GM12875 (cell line): Measurements from ENCODE around the gene ARHGEF1.

ENCODE experiments used
- H3K4me3 ChIP-seq: one replicate; pipeline ENCODE4 v1.5.1; 2011; ENCODE audit warnings: low read depth, low read length, control low read depth
- TF ChIP-seq, protein P1 (sequence below): IDR thresholded peaks from 2 replicates; pipeline ENCODE4 v1.5.1; 2011; ENCODE audit warnings: low read depth, mild to moderate bottlenecking, control low read depth, inconsistent platforms, low read length, moderate library complexity, borderline replicate concordance; ENCODE audit not compliant: insufficient read depth

ARHGEF1 gene

DNA sequence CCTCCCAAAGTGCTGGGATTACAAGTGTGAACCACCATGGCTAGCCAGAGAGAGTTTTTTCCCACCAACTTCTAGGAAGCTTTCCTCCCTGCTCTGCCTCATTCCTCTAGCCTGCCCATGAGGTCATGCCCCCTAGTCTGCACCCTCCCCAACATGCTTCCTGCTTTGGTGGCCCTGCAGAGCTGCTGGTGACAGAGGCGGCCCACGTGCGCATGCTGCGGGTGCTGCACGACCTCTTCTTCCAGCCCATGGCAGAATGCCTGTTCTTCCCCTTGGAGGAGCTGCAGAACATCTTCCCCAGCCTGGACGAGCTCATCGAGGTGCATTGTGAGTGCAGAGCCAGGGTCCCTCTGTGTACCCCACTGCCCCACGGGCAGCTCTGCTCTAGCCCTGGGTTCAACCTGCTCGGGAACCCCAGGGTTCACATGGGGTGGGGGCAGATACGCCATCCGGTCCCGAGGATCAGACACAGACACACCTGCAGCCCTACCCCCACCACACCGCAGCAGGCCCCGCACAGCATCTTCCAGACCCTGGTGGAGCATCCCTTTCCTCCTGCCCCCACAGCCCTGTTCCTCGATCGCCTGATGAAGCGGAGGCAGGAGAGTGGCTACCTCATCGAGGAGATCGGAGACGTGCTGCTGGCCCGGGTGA is 18.9 kb downstream of the ARHGEF1 start:
- TF ChIP-seq, protein P1, sequence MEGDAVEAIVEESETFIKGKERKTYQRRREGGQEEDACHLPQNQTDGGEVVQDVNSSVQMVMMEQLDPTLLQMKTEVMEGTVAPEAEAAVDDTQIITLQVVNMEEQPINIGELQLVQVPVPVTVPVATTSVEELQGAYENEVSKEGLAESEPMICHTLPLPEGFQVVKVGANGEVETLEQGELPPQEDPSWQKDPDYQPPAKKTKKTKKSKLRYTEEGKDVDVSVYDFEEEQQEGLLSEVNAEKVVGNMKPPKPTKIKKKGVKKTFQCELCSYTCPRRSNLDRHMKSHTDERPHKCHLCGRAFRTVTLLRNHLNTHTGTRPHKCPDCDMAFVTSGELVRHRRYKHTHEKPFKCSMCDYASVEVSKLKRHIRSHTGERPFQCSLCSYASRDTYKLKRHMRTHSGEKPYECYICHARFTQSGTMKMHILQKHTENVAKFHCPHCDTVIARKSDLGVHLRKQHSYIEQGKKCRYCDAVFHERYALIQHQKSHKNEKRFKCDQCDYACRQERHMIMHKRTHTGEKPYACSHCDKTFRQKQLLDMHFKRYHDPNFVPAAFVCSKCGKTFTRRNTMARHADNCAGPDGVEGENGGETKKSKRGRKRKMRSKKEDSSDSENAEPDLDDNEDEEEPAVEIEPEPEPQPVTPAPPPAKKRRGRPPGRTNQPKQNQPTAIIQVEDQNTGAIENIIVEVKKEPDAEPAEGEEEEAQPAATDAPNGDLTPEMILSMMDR = no peak
- no peak overlapping the region for H3K4me3 ChIP-seq

DNA sequence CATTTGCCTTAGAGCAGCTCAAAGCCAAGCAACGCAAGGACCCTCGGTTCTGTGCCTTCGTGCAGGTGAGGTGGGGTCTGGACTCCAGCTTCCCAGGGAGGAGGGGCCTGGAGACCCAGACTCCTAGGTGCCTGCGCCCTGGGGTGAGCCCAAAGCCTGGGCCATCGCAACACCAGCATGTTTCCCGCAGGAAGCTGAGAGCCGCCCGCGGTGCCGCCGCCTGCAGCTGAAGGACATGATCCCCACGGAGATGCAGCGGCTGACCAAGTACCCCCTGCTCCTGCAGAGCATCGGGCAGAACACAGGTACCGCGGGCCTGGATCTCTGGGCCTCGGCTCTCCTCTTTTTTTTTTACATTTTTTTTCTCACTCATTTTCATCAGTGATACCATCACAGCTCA is 19.6 kb downstream of the ARHGEF1 start:
- TF ChIP-seq, protein P1 = no peak
- no peak overlapping the region for H3K4me3 ChIP-seq

DNA sequence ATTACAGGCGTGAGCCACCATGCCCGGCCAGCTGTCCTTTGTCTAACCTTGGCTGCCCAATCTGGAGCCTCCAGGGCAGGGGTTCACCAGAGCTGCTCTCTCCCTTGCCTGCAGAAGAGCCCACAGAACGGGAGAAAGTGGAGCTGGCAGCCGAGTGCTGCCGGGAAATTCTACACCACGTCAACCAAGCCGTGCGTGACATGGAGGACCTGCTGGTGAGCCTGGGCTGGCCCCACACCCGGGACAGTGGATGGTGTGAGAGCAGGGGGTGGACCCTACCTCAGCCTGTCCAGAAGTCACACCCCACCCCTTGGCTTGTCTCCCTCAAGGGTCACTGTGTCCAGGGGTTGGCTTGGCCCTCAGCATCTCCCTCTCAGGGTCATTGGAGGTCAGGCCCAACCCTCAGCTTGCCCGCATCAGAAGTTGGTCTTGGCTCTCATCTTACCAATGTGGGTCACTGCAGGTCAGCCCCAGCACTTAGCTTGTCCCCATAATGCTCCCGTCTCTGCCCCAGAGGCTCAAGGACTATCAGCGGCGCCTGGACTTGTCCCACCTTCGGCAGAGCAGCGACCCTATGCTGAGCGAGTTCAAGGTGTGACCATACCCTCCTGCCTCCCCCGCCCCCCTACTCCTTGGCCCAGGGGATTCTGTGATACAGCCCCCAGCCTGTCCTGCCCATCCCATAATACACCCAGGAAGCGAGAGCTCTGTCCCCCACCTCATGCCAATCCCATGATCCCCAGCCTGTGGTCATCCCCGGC is 20.4 kb downstream of the ARHGEF1 start:
- TF ChIP-seq, protein P1 = no peak

DNA sequence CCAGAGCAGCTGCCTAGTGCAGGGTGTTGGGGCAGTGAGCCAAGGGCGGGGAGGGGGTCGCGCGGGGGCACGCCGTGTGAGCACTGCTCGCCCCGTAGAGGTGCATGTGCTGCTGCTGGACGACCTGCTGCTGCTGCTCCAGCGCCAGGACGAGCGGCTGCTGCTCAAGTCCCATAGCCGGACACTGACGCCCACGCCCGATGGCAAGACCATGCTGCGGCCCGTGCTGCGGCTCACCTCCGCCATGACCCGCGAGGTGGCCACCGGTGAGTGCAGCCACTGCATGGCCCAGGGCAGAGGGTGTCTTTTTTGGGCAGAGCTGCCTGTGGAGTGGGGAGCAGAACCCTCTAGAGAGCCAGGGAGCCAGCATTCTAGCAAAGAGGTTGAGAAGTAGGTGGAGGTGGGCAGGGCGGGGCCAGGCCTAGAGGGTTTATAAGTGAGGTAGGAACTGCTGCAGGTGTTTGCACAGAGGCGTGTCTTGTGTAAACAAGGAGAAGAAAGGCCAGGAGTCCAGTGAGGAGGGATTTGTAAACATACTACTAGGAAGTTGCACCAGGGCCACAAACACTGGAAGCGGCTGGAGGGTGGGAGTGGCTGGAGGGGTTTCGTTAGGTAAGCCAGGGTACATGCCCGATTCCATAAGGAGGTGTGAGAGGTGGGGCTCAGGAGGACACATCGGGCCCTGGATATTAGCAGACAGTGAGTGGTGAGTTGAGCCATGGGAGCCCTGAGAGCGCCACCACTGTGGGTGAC is 21.3 kb downstream of the ARHGEF1 start:
- no peak overlapping the region for H3K4me3 ChIP-seq
- TF ChIP-seq, protein P1 = no peak

More for the DNA sequence above, 20.4 kb downstream of the ARHGEF1 start:
- no peak overlapping the region for H3K4me3 ChIP-seq

DNA sequence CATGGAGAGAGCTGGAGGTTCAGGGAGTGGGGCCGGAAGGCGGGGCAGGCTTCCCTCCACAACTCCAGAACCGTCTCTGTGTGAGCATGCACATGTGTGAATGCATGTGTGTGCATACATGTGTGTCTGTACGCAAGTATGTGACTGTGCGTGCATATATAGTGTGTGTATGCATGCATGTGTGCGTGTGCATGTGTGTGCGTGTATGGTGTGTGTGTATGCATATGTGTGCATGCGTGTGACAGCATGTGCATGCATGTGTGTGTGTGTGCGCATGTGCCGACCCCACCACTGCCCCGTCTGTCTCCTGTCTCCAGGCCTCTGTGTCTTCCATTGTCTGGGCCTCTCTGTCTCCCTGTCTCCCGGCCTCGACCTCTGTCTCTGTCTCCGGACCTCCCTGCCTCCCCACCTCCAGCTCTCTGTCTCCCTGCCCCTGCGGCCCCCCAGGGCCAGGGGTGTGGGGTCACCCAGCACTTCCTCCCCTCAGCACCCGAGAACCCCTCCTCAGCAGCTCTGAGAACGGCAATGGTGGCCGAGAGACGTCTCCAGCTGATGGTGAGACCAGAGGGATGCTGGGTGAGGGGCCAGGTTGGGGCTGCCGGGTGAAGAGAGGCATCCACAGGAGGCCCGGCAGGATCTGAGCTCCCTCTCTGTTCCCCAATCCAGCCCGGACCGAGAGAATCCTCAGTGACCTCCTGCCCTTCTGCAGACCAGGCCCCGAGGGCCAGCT is 22.5 kb downstream of the ARHGEF1 start:
- TF ChIP-seq, protein P1 = no peak
- H3K4me3 ChIP-seq = no peak overlapping the region

DNA sequence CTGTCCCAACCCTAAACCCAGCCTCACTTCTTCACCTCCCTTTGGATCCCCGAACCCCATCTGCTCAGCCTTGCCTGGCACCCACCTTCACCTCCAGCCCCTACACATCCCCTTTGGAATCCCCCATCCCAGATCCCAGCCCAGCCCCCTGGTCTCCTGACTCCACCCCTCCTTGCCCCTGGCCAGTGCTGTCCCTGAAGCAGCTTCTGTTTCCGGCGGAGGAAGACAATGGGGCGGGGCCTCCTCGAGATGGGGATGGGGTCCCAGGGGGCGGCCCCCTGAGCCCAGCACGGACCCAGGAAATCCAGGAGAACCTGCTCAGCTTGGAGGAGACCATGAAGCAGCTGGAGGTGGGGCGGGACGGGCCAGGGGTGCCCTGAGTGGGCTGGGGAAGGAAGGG is 23.3 kb downstream of the ARHGEF1 start:
- H3K4me3 ChIP-seq = no peak overlapping the region
- TF ChIP-seq, protein P1 = no peak
